ENCODE measurements around the gene CCDC197. TPM values are rescaled to one million over a fixed set of nuclear protein-coding genes. Genes with fewer than 3 reads are reported as not detected.

The CCDC197 gene
- polyA plus RNA-seq, 1 experiment: not detected

GRCh38 chr14:93989939-93990338, 7.2 kb upstream of the CCDC197 start:
- peaks cover 4% of the 10 kb centered on the region; the same call in 1 of the 2 replicates for H3K27me3 ChIP-seq (ENCODE audit: control insufficient read depth, insufficient read depth, low read length)
- CTCF ChIA-PET: no interaction called here
- no peak for DNase-seq (ENCODE audit: low read depth)
- POLR2A ChIA-PET: no interaction called here
- no peak for TF ChIP-seq CTCF (IDR thresholded peaks at IDR 0.05; ENCODE audit: insufficient read depth, low read depth, low read length)
- no peaks in the 10 kb centered on the region for H3K36me3 ChIP-seq (ENCODE audit: control insufficient read depth, insufficient read depth, low read length)
- no peak overlapping the region for H3K4me3 ChIP-seq (ENCODE audit: low read depth, low read length)

GRCh38 chr14:93991212-93991611, 5.9 kb upstream of the CCDC197 start:
- POLR2A ChIA-PET: no interaction called here
- no peak for DNase-seq (ENCODE audit: low read depth)

GRCh38 chr14:93991649-93992048, 5.5 kb upstream of the CCDC197 start:
- H3K4me3 ChIP-seq (ENCODE audit: low read depth, low read length): no peak overlapping the region
- peaks cover 4% of the 10 kb centered on the region; the same call in 1 of the 2 replicates for H3K27me3 ChIP-seq (ENCODE audit: control insufficient read depth, insufficient read depth, low read length)
- ChIA-PET POLR2A (no interaction called here), CTCF (interaction anchor here (1.1 to 3.6 kb wide), 7 partner anchors 10 to 140 kb away, joined by 3 to 19 read pairs (median 5); no protein-coding TSS in a partner anchor)
- H3K36me3 ChIP-seq (ENCODE audit: control insufficient read depth, insufficient read depth, low read length): no peaks in the 10 kb centered on the region
- no peak for TF ChIP-seq CTCF (IDR thresholded peaks at IDR 0.05; ENCODE audit: insufficient read depth, low read depth, low read length)
- DNase-seq (ENCODE audit: low read depth): no peak

More at GRCh38 chr14:93991212-93991611, 5.9 kb upstream of the CCDC197 start:
- H3K4me3 ChIP-seq (ENCODE audit: low read depth, low read length): no peak overlapping the region
- H3K27me3 ChIP-seq (ENCODE audit: control insufficient read depth, insufficient read depth, low read length): peaks cover 4% of the 10 kb centered on the region; the same call in 1 of the 2 replicates
- CTCF ChIA-PET: interaction anchor here (1.1 to 3.6 kb wide), 6 partner anchors 10 to 141 kb away, joined by 3 to 19 read pairs (median 6); no protein-coding TSS in a partner anchor
- TF ChIP-seq CTCF (IDR thresholded peaks at IDR 0.05; ENCODE audit: insufficient read depth, low read depth, low read length): no peak
- no peaks in the 10 kb centered on the region for H3K36me3 ChIP-seq (ENCODE audit: control insufficient read depth, insufficient read depth, low read length)

- ChIA-PET CTCF (interaction anchor here (2.4 to 3.6 kb wide), 2 partner anchors 54 to 58 kb away, joined by 7 to 19 read pairs; no protein-coding TSS in a partner anchor), POLR2A (no interaction called here)
- Histone ChIP-seq H3K27me3 (ENCODE audit: control insufficient read depth, insufficient read depth, low read length) (peaks cover 4% of the 10 kb centered on the region; the same call in 1 of the 2 replicates), H3K36me3 (ENCODE audit: control insufficient read depth, insufficient read depth, low read length) (no peaks in the 10 kb centered on the region), H3K4me3 (ENCODE audit: low read depth, low read length) (no peak overlapping the region)
- DNase-seq (ENCODE audit: low read depth): no peak
- TF ChIP-seq CTCF (IDR thresholded peaks at IDR 0.05; ENCODE audit: insufficient read depth, low read depth, low read length): no peak
Observed at GRCh38 chr14:93993382-93993781, 3.7 kb upstream of the CCDC197 start.

GRCh38 chr14:93994919-93995682, 2.0 kb upstream of the CCDC197 start:
- TF ChIP-seq CTCF (IDR thresholded peaks at IDR 0.05; ENCODE audit: insufficient read depth, low read depth, low read length): no peak
- POLR2A ChIA-PET: no interaction called here
- Histone ChIP-seq H3K27me3 (ENCODE audit: control insufficient read depth, insufficient read depth, low read length) (peaks cover 4% of the 10 kb centered on the region; the same call in 1 of the 2 replicates), H3K4me3 (ENCODE audit: low read depth, low read length) (no peak overlapping the region), H3K36me3 (ENCODE audit: control insufficient read depth, insufficient read depth, low read length) (no peaks in the 10 kb centered on the region)
- no peak for DNase-seq (ENCODE audit: low read depth)
- CTCF ChIA-PET: interaction anchor here (0.8 to 11.5 kb wide), 6 partner anchors 9 to 62 kb away, joined by 3 to 387 read pairs (median 4); no protein-coding TSS in a partner anchor
